Measurements from ENCODE around the gene SPATA7.

DNA sequence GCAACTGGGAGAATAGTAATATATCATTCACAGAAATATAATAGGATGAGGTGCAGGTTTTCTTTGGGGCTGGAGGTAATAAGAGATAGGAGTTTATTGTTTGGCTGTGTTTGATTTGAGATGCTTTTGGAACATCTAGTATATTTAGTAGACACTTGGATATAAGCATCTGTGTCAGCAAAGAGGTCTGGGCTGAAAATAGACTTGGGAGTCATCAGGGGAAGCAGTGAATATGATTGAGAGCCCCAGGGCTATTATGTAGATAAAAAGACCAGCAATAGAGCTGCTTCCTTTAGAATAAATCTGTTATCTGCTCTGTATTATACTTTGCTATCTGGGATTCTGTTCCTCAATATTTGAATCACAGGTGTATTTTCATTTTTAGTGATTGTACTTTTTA lies 36.6 kb downstream of the SPATA7 start:
- TF ChIP-seq, protein P1, sequence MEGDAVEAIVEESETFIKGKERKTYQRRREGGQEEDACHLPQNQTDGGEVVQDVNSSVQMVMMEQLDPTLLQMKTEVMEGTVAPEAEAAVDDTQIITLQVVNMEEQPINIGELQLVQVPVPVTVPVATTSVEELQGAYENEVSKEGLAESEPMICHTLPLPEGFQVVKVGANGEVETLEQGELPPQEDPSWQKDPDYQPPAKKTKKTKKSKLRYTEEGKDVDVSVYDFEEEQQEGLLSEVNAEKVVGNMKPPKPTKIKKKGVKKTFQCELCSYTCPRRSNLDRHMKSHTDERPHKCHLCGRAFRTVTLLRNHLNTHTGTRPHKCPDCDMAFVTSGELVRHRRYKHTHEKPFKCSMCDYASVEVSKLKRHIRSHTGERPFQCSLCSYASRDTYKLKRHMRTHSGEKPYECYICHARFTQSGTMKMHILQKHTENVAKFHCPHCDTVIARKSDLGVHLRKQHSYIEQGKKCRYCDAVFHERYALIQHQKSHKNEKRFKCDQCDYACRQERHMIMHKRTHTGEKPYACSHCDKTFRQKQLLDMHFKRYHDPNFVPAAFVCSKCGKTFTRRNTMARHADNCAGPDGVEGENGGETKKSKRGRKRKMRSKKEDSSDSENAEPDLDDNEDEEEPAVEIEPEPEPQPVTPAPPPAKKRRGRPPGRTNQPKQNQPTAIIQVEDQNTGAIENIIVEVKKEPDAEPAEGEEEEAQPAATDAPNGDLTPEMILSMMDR (IDR thresholded peaks at IDR 0.05), result no peak
- TF ChIP-seq POLR2A (IDR thresholded peaks at IDR 0.05), result no peak
